KMS-11 (cell line): ENCODE data around the gene COMMD3.
A peak's percentile ranks its signal among the peaks of the same experiment; 100 is the strongest.

Source experiments
- H2AFZ ChIP-seq: fragments of 200-600 bp; sonication (generic); 2 replicates; pipeline ENCODE4 v1.6.1; 2016; ENCODE audit warnings: antibody characterized with exemption, mixed run types, low read depth
- H3K27ac ChIP-seq: fragments of 200-600 bp; sonication (generic); 2 replicates; pipeline ENCODE4 v1.6.1; 2016; ENCODE audit warnings: mild to moderate bottlenecking, mixed run types
- H3K27me3 ChIP-seq: fragments of 200-600 bp; sonication (generic); 2 replicates; pipeline ENCODE4 v1.6.1; 2017; ENCODE audit warnings: mild to moderate bottlenecking, low read depth, mixed run types, moderate library complexity; ENCODE audit not compliant: insufficient read depth
- H3K36me3 ChIP-seq: fragments of 200-600 bp; sonication (generic); 2 replicates; pipeline ENCODE4 v1.6.1; 2017; ENCODE audit warnings: mild to moderate bottlenecking, mixed run types; ENCODE audit not compliant: insufficient read depth
- H3K4me1 ChIP-seq: fragments of 200-600 bp; sonication (generic); 2 replicates; pipeline ENCODE4 v1.6.1; 2016; ENCODE audit warnings: mild to moderate bottlenecking, low read depth, mixed run types; ENCODE audit not compliant: poor library complexity, severe bottlenecking
- H3K4me2 ChIP-seq: fragments of 200-600 bp; sonication (generic); 2 replicates; pipeline ENCODE4 v1.7.0; 2016; ENCODE audit warnings: mild to moderate bottlenecking, mixed run types
- H3K4me3 ChIP-seq: fragments of 200-600 bp; sonication (generic); IDR thresholded peaks from 2 replicates; pipeline ENCODE4 v1.6.1; 2017; ENCODE audit warnings: low read depth, low read length, mixed read lengths; ENCODE audit not compliant: insufficient read depth
- H3K79me2 ChIP-seq: fragments of 200-600 bp; sonication (generic); 2 replicates; pipeline ENCODE4 v1.6.1; 2016; ENCODE audit warnings: low read depth, mixed run types; ENCODE audit not compliant: insufficient read depth
- H3K9ac ChIP-seq: fragments of 200-600 bp; sonication (generic); 2 replicates; pipeline ENCODE4 v1.6.1; 2016; ENCODE audit warnings: mild to moderate bottlenecking, mixed run types
- H4K20me1 ChIP-seq: fragments of 200-600 bp; sonication (generic); 2 replicates; pipeline ENCODE4 v1.6.1; 2016; ENCODE audit warnings: mild to moderate bottlenecking, mixed run types; ENCODE audit not compliant: insufficient read depth
- TF ChIP-seq, protein P1 (sequence below): fragments of 200-600 bp; sonication (generic); conservative IDR thresholded peaks from 2 replicates; pipeline ENCODE4 v1.6.1; 2017; ENCODE audit warnings: low read depth, mild to moderate bottlenecking, antibody characterized with exemption, low read length, moderate library complexity, mixed read lengths

COMMD3 gene

DNA sequence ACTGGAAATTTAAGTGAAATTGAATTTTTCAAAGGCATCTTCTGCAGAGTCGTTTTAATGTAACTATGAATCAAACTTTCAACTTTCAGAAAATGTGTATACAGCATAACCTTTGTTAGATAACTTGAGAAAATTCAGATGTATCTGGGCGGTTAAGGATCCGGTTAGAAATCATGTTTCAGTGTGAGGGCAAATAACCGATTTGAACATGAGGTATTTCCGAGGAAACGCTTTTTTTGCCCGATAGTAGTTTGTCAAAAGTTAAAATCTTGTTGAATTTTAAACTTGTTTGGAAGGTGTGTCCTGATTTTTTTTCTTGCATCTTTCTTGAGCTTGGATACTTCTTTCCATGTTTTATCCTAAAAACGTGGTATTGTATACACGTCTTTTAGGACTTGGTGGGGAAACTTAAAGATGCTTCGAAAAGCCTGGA is 3.4 kb downstream of the COMMD3 start:
- H3K9ac ChIP-seq = peak overlapping the region; percentile 95
- TF ChIP-seq, protein P1, sequence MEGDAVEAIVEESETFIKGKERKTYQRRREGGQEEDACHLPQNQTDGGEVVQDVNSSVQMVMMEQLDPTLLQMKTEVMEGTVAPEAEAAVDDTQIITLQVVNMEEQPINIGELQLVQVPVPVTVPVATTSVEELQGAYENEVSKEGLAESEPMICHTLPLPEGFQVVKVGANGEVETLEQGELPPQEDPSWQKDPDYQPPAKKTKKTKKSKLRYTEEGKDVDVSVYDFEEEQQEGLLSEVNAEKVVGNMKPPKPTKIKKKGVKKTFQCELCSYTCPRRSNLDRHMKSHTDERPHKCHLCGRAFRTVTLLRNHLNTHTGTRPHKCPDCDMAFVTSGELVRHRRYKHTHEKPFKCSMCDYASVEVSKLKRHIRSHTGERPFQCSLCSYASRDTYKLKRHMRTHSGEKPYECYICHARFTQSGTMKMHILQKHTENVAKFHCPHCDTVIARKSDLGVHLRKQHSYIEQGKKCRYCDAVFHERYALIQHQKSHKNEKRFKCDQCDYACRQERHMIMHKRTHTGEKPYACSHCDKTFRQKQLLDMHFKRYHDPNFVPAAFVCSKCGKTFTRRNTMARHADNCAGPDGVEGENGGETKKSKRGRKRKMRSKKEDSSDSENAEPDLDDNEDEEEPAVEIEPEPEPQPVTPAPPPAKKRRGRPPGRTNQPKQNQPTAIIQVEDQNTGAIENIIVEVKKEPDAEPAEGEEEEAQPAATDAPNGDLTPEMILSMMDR = no peak
- no peak overlapping the region for H3K4me3 ChIP-seq

DNA sequence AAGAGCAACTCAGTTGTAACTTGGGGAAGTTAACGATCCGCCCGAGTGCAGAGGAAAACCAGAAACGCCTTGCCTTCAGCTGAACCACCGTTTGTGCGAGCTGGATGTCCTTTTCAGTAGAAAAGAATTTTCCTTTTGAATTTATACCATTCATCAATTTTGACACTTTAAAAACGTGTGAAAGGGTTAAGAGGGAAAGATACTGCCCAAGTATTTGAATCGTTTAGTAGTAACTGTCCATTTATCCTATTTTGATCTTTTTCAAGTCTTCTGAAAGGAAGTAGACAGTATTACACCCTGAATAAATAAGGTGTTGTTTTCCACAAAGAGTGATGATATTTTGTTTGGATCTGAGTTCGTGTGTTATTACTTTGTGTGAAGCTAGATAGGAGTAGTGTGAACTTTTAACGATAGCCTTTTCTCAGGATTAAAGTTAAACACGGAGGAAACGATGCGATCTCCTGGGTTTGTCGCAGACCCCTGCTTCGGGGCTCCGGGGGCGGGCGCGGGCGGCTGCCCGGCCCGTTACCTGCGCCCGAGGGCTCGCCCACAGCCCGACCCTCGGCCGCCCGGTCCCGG is 3.9 kb downstream of the COMMD3 start:
- Histone ChIP-seq H3K79me2 (peaks cover 81% of the 10 kb centered on the region), H4K20me1 (no peaks in the 10 kb centered on the region), H3K36me3 (peaks cover 5% of the 10 kb centered on the region; the same call in 1 of the 2 replicates), H2AFZ (no peak overlapping the region), H3K9ac (peak overlapping the region; percentile 95), H3K4me3 (no peak overlapping the region), H3K27me3 (peaks cover 17% of the 10 kb centered on the region), H3K27ac (peak overlapping the region; percentile 97), H3K4me1 (peaks cover 37% of the 10 kb centered on the region), H3K4me2 (peak overlapping the region; percentile 90)
- TF ChIP-seq, protein P1 = no peak

More for the DNA sequence above, 3.4 kb downstream of the COMMD3 start:
- no peaks in the 10 kb centered on the region for H4K20me1 ChIP-seq
- H3K36me3 ChIP-seq = peaks cover 5% of the 10 kb centered on the region; the same call in 1 of the 2 replicates
- H3K27me3 ChIP-seq = peaks cover 17% of the 10 kb centered on the region
- H3K4me2 ChIP-seq = peak overlapping the region; percentile 90
- H3K27ac ChIP-seq = peak overlapping the region; percentile 97
- peaks cover 81% of the 10 kb centered on the region for H3K79me2 ChIP-seq
- H2AFZ ChIP-seq = no peak overlapping the region
- peaks cover 37% of the 10 kb centered on the region for H3K4me1 ChIP-seq

DNA sequence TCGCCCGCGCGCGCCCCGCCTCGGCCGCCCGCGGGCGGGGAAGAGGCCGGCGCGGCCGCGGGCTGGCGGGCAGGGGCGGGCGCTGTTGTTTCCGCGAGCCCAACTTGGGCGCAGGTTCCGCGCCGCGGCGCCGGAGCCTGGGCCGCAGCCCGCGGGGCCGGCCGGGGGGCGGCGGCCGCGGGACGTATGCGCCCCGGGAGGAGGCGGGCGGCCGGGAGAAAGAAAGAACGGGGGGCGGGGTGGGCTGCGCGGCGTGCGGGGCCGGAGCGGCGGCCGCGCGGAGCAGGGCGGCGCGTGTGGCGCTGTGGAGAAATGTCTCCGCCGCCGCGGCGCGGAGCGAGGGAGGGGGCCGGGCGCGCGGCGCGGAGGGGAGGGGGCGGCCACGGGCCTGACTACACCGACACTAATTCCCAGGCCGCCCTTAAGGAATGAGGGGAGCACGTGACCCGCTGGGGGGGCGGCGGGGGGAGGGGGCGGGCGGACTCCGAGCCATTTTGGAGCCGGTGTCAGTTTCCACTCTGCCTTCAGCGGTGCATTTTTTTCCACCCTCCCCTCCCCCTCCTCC is 4.5 kb downstream of the COMMD3 start, which contains the start of gene BMI1:
Gene BMI1, plus strand, starts transcription at position 509 of the 565 bp plus-strand sequence. CDS start 5,351 bp downstream, outside the sequence.
- Histone ChIP-seq H3K4me2 (peak within 1 kb of the TSS; percentile 96), H3K9ac (peak within 1 kb of the TSS; percentile 99), H3K27ac (peak within 1 kb of the TSS; percentile 97), H3K27me3 (peaks cover 17% of the 10 kb centered on the region), H2AFZ (no peak within 1 kb of the TSS), H3K4me1 (peaks cover 32% of the 10 kb centered on the region), H3K4me3 (no peak within 1 kb of the TSS), H3K36me3 (peaks cover 5% of the 10 kb centered on the region; the same call in 1 of the 2 replicates), H3K79me2 (peaks cover 77% of the 10 kb centered on the region), H4K20me1 (no peaks in the 10 kb centered on the region)
- TF ChIP-seq, protein P1 = no peak

DNA sequence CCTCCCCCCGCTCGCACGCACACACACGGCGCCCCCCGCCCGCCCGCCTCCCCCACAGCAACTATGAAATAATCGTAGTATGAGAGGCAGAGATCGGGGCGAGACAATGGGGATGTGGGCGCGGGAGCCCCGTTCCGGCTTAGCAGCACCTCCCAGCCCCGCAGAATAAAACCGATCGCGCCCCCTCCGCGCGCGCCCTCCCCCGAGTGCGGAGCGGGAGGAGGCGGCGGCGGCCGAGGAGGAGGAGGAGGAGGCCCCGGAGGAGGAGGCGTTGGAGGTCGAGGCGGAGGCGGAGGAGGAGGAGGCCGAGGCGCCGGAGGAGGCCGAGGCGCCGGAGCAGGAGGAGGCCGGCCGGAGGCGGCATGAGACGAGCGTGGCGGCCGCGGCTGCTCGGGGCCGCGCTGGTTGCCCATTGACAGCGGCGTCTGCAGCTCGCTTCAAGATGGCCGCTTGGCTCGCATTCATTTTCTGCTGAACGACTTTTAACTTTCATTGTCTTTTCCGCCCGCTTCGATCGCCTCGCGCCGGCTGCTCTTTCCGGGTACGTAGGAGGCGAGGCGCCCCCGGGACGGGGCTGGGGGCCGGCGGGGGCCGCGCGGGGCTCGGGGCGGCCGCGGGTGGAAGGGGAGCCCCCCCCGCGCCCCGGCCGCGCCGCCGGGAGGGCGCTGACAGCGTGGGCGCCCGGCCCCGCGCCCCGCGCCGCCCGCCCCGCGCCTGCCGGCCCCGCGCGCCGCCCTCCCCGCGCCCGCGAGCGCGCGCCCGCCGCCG is 5.2 kb downstream of the COMMD3 start:
- H3K27ac ChIP-seq = peak overlapping the region; percentile 90
- peaks cover 5% of the 10 kb centered on the region; the same call in 1 of the 2 replicates for H3K36me3 ChIP-seq
- no peak overlapping the region for H2AFZ ChIP-seq
- H3K79me2 ChIP-seq = peaks cover 79% of the 10 kb centered on the region
- H3K4me3 ChIP-seq = no peak overlapping the region
- H3K27me3 ChIP-seq = peaks cover 17% of the 10 kb centered on the region
- no peak overlapping the region for H3K4me2 ChIP-seq
- peaks cover 32% of the 10 kb centered on the region for H3K4me1 ChIP-seq
- H4K20me1 ChIP-seq = no peaks in the 10 kb centered on the region
- TF ChIP-seq, protein P1 = no peak
- H3K9ac ChIP-seq = peak overlapping the region; percentile 95
